H1 (cell line): ENCODE measurements around the gene FBXL5. TPM values are rescaled to one million over a fixed set of nuclear protein-coding genes. Genes with fewer than 3 reads are reported as not detected.

ENCODE experiments used
- CTCF ChIA-PET: fragments of 300-600 bp; sonication (Branson Sonifier 250); formaldehyde crosslinking; loops from one replicate; lab custom pipeline; 2021; ENCODE audit not compliant: partially characterized antibody; lab: Charles Lee
- POLR2A ChIA-PET: fragments of 300-600 bp; sonication (Branson Sonifier 250); formaldehyde crosslinking; loops from one replicate; lab custom pipeline; 2021; ENCODE audit warnings: inconsistent platforms; ENCODE audit not compliant: partially characterized antibody; lab: Charles Lee
- DNase-seq, 2 experiments: peaks; one replicate each; pipeline versions ENCODE4 v3.0.0 to v3.0.0-alpha.2; 2010 to 2022; ENCODE audit warnings: low spot score in 2 of 2, low read depth in 1 of 2, mixed read lengths in 1 of 2
- FAIRE-seq: peaks from 2 replicates; lab custom pipeline; 2011; peaks lifted over from hg19 to GRCh38; lab: Jason Lieb, UNC
- H2AFZ ChIP-seq: 2 replicates; pipeline ENCODE4 v1.8.1; 2012; ENCODE audit warnings: low read length, inconsistent platforms
- H2AK5ac ChIP-seq: 2 replicates; pipeline ENCODE4 v1.6.1; 2013; ENCODE audit warnings: low read depth, low read length
- H2BK120ac ChIP-seq: replicated peaks from 2 replicates; pipeline ENCODE3; 2013; ENCODE audit warnings: low read depth, low read length, inconsistent platforms
- H2BK12ac ChIP-seq: 2 replicates; pipeline ENCODE4 v1.6.1; 2013; ENCODE audit warnings: low read depth, low read length
- H2BK15ac ChIP-seq: 2 replicates; pipeline ENCODE4 v1.6.1; 2013; ENCODE audit warnings: low read length
- H2BK20ac ChIP-seq: 2 replicates; pipeline ENCODE4 v1.6.1; 2013; ENCODE audit warnings: low read length
- H2BK5ac ChIP-seq: 2 replicates; pipeline ENCODE4 v1.6.1; 2013; ENCODE audit warnings: low read depth, low read length
- H3K14ac ChIP-seq: 2 replicates; pipeline ENCODE4 v1.6.1; 2013; ENCODE audit warnings: inconsistent platforms; ENCODE audit not compliant: insufficient read length
- H3K18ac ChIP-seq: 2 replicates; pipeline ENCODE4 v1.6.1; 2013; ENCODE audit warnings: low read length; ENCODE audit errors: extremely low read depth
- H3K23ac ChIP-seq: 2 replicates; pipeline ENCODE4 v1.6.1; 2013; ENCODE audit warnings: inconsistent platforms; ENCODE audit not compliant: insufficient read length
- H3K23me2 ChIP-seq: 2 replicates; pipeline ENCODE4 v1.6.1; 2013; ENCODE audit warnings: low read depth, low read length
- H3K27ac ChIP-seq: 2 replicates; pipeline ENCODE4 v1.6.1; 2011; ENCODE audit warnings: low read depth, low read length, inconsistent platforms
- H3K27me3 ChIP-seq, 4 experiments: replicated peaks in 1 of 4; 1 replicate in 1 of 4; 2 replicates in 3 of 4; pipeline versions ENCODE4 v1.6.1 to v1.8.1; 2011 to 2013; ENCODE audit warnings: low read length in 3 of 4, mild to moderate bottlenecking in 3 of 4, inconsistent platforms in 2 of 4, mixed read lengths in 2 of 4, moderate library complexity in 1 of 4; ENCODE audit not compliant: control insufficient read depth in 3 of 4, insufficient read depth in 3 of 4; ENCODE audit errors: extremely low read depth in 1 of 4
- H3K36me3 ChIP-seq, 4 experiments: 2 replicates each; pipeline versions ENCODE4 v1.6.1 to v1.8.1; 2011 to 2013; ENCODE audit warnings: mild to moderate bottlenecking in 4 of 4, low read length in 3 of 4, moderate library complexity in 2 of 4, control low read depth in 1 of 4, inconsistent platforms in 1 of 4; ENCODE audit not compliant: insufficient read depth in 4 of 4, control insufficient read depth in 2 of 4
- H3K4ac ChIP-seq: replicated peaks from 2 replicates; pipeline ENCODE3; 2013; ENCODE audit warnings: low read length, low read depth, mixed read lengths, inconsistent platforms; ENCODE audit not compliant: insufficient read length
- H3K4me1 ChIP-seq, 4 experiments: replicated peaks in 1 of 4; 1 replicate in 1 of 4; 2 replicates in 3 of 4; pipeline versions ENCODE4 v1.6.1 to v1.8.1; 2011 to 2013; ENCODE audit warnings: low read length in 3 of 4, inconsistent platforms in 2 of 4, mixed read lengths in 1 of 4; ENCODE audit not compliant: insufficient read depth in 4 of 4, control insufficient read depth in 3 of 4
- H3K4me2 ChIP-seq, 2 experiments: 2 replicates each; pipeline versions ENCODE4 v1.6.1 to v1.8.1; 2011 to 2013; ENCODE audit warnings: low read depth in 2 of 2, low read length in 2 of 2, control low read depth in 1 of 2, inconsistent platforms in 1 of 2, mild to moderate bottlenecking in 1 of 2; ENCODE audit not compliant: insufficient read depth in 1 of 2
- H3K4me3 ChIP-seq, 4 experiments: fragments of 200-600, 300-600 bp in 1 of 4; sonication (generic), shearing (Covaris generic), sonication (Bioruptor Twin) in 1 of 4; 2 replicates each; pipeline versions ENCODE4 v1.5.1 to v1.8.1; 2011 to 2016; ENCODE audit warnings: low read length in 4 of 4, low read depth in 3 of 4, control low read depth in 2 of 4, inconsistent platforms in 2 of 4, mild to moderate bottlenecking in 2 of 4, mixed read lengths in 1 of 4, moderate library complexity in 1 of 4; ENCODE audit not compliant: insufficient read depth in 2 of 4; ENCODE audit errors: extremely low read depth in 1 of 4
- H3K56ac ChIP-seq: replicated peaks from 2 replicates; pipeline ENCODE3; 2013; ENCODE audit warnings: low read depth, mild to moderate bottlenecking, mixed read lengths, low read length, inconsistent platforms; ENCODE audit not compliant: insufficient read length
- H3K79me1 ChIP-seq: 2 replicates; pipeline ENCODE4 v1.6.1; 2013; ENCODE audit warnings: low read depth, low read length, control low read depth
- H3K79me2 ChIP-seq, 2 experiments: 2 replicates each; pipeline versions ENCODE4 v1.6.1 to v1.8.1; 2012 to 2013; ENCODE audit warnings: low read length in 2 of 2, mild to moderate bottlenecking in 2 of 2, inconsistent platforms in 1 of 2; ENCODE audit not compliant: insufficient read depth in 2 of 2, control insufficient read depth in 1 of 2
- H3K9ac ChIP-seq, 4 experiments: replicated peaks in 1 of 4; 1 replicate in 1 of 4; 2 replicates in 3 of 4; pipeline versions ENCODE4 v1.6.1 to v1.8.1; 2011 to 2013; ENCODE audit warnings: low read depth in 3 of 4, low read length in 3 of 4, control low read depth in 2 of 4, mild to moderate bottlenecking in 2 of 4, moderate library complexity in 2 of 4, inconsistent platforms in 1 of 4; ENCODE audit errors: extremely low read depth in 1 of 4
- H3K9me3 ChIP-seq, 2 experiments: 2 replicates each; pipeline versions ENCODE4 v1.6.1 to v1.8.1; 2012 to 2013; ENCODE audit warnings: mild to moderate bottlenecking in 2 of 2, moderate library complexity in 2 of 2, control low read depth in 1 of 2, inconsistent platforms in 1 of 2, low read depth in 1 of 2, low read length in 1 of 2, mixed read lengths in 1 of 2; ENCODE audit not compliant: insufficient read depth in 2 of 2
- H4K20me1 ChIP-seq, 2 experiments: replicated peaks in 1 of 2; 2 replicates each; pipeline versions ENCODE3 to v1.8.1; 2011 to 2013; ENCODE audit warnings: inconsistent platforms in 2 of 2, low read length in 2 of 2, mild to moderate bottlenecking in 1 of 2; ENCODE audit not compliant: insufficient read depth in 2 of 2, control insufficient read depth in 1 of 2
- H4K5ac ChIP-seq: 2 replicates; pipeline ENCODE4 v1.6.1; 2013; ENCODE audit warnings: low read length, low read depth, mixed read lengths, inconsistent platforms; ENCODE audit not compliant: insufficient read length
- H4K8ac ChIP-seq: 2 replicates; pipeline ENCODE4 v1.8.0; 2013; ENCODE audit warnings: mild to moderate bottlenecking, moderate library complexity, low read length, inconsistent platforms; ENCODE audit not compliant: insufficient read depth; ENCODE audit errors: extremely low read depth
- H4K91ac ChIP-seq: replicated peaks from 2 replicates; pipeline ENCODE3; 2013; ENCODE audit warnings: low read length, mixed read lengths, inconsistent platforms; ENCODE audit not compliant: insufficient read length
- BCL11A ChIP-seq, 2 experiments: IDR thresholded peaks; one replicate each; pipeline ENCODE4 v1.6.1; 2011; ENCODE audit warnings: low read depth in 2 of 2, low read length in 2 of 2, mild to moderate bottlenecking in 2 of 2
- EP300 ChIP-seq, 2 experiments: IDR thresholded peaks; 1 replicate in 1 of 2; 2 replicates in 1 of 2; pipeline ENCODE4 v1.6.1; 2011 to 2012; ENCODE audit warnings: low read depth in 2 of 2, low read length in 2 of 2, mild to moderate bottlenecking in 2 of 2, borderline replicate concordance in 1 of 2, inconsistent platforms in 1 of 2, moderate library complexity in 1 of 2
- PHF8 ChIP-seq: fragments of 200-600 bp; sonication (generic); conservative IDR thresholded peaks from 2 replicates; pipeline ENCODE4 v1.7.1; 2012; ENCODE audit warnings: low read depth, mild to moderate bottlenecking, inconsistent platforms, low read length, moderate library complexity
- SP4 ChIP-seq: IDR thresholded peaks from 2 replicates; pipeline ENCODE4 v1.6.1; 2012; ENCODE audit warnings: low read length, inconsistent platforms
- TBP ChIP-seq: IDR thresholded peaks from 2 replicates; pipeline ENCODE4 v1.6.1; 2011; ENCODE audit warnings: low read depth, low read length, improper control_type of control experiment
- WGBS, 2 experiments: shearing (Covaris generic) in 1 of 2; methylation state at CpG; one replicate each; pipeline versions ENCODE4 v1.1.6 to v1.1.7; 2013 to 2015; ENCODE audit warnings: low lambda C conversion rate in 2 of 2, mixed read lengths in 2 of 2, inconsistent platforms in 1 of 2, low coverage in 1 of 2, missing lambda C conversion rate in 1 of 2; ENCODE audit not compliant: insufficient replicate concordance in 2 of 2, insufficient coverage in 1 of 2, insufficient read length in 1 of 2; ENCODE audit errors: extremely low coverage in 1 of 2, missing lambda C conversion rate in 1 of 2; 5-methylcytosine and 5-hydroxymethylcytosine counted together
- polyA plus RNA-seq, 7 experiments: library from polyadenylated mRNA; depleted of rRNA in 3 of 7; stranded (reverse) in 5 of 7; unstranded in 2 of 7; fragments of >200 nt in 5 of 7; fragments of 200-250 nt in 2 of 7; gene quantifications; 1 replicate in 5 of 7; 2 replicates in 1 of 7; 4 replicates in 1 of 7; pipeline versions ENCODE4 v1.2.1 to v1.2.3, GENCODE V29; 2011 to 2013; ENCODE audit warnings: missing spikeins in 2 of 7, mixed read lengths in 2 of 7
- total RNA-seq: library from RNA; stranded (reverse); fragmentation: NEBNext Ultra II Directional; extraction: Animal tissue kit (Norgen Biotek cat#: 25700); gene quantifications from 2 replicates; pipeline ENCODE4 v1.2.1, GENCODE V29; 2021
- TF ChIP-seq, protein P1 (sequence below): IDR thresholded peaks from 2 replicates; pipeline ENCODE4 v1.6.1; 2012; ENCODE audit warnings: inconsistent platforms

The FBXL5 gene
- total and polyA plus RNA-seq, 2 of the 8 experiments (the other 6 are each of a cell fraction or from before 2014, with no cell fraction given) = 34.6 to 62.7 TPM

DNA sequence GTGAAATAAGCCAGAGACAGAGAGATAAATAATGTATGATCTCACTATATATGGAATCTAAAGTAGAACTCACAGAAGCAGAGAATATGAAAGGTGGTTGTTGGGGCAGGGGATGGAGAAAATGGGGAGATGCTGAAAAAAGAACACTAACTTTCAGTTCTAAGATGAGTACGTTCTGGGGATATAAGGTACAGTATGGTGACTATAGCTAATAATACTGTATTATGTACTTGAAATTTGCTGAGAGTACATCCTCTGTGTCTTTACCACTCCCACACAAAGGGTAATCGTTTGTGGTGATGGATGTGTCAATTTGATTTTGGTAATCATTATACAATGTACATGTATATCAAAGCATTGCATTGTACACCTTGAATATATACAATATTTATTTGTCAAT, 6.6 kb downstream of the FBXL5 start:
- H4K20me1 ChIP-seq = peaks cover 0 to 2% of the 10 kb centered on the region in 2 experiments
- no peak overlapping the region for H2BK15ac ChIP-seq
- POLR2A ChIA-PET = no interaction called here

More for the DNA sequence above, 6.6 kb downstream of the FBXL5 start:
- no peak for TF ChIP-seq SP4
- TF ChIP-seq, protein P1, sequence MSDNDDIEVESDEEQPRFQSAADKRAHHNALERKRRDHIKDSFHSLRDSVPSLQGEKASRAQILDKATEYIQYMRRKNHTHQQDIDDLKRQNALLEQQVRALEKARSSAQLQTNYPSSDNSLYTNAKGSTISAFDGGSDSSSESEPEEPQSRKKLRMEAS = no peak
- TF ChIP-seq EP300 (IDR thresholded peaks at IDR 0.05; ENCODE audit: borderline replicate concordance in 1 of 2, low read depth in 2 of 2, low read length in 2 of 2) = no peak
- TF ChIP-seq BCL11A (IDR thresholded peaks at IDR 0.05; ENCODE audit: low read depth in 2 of 2, low read length in 2 of 2) = no peak
- TF ChIP-seq TBP = no peak
- no peak for TF ChIP-seq PHF8
- Histone ChIP-seq H3K79me2 (peaks cover 6 to 93% of the 10 kb centered on the region in 2 experiments; a peak in 3 of 4 replicates), H3K23ac (no peak overlapping the region), H2BK20ac (no peak overlapping the region), H2BK5ac (no peak overlapping the region), H4K91ac (no peak overlapping the region), H2AK5ac (no peak overlapping the region), H3K27me3 (no peaks in the 10 kb centered on the region), H4K8ac (no peak overlapping the region), H3K56ac (no peak overlapping the region), H2AFZ (no peak overlapping the region), H3K14ac (no peak overlapping the region), H3K4ac (no peak overlapping the region), H3K79me1 (no peaks in the 10 kb centered on the region; the same call in 1 of the 2 replicates), H3K9me3 (no peaks in the 10 kb centered on the region), H3K4me1 (peaks cover 0 to 5% (median 0%) of the 10 kb centered on the region in 4 experiments; a peak in 1 of 7 replicates), H4K5ac (no peak overlapping the region), H3K9ac (no peak overlapping the region), H2BK120ac (no peak overlapping the region), H2BK12ac (no peak overlapping the region), H3K18ac (no peak overlapping the region), H3K4me2 (no peak overlapping the region), H3K36me3 (no peaks in the 10 kb centered on the region), H3K23me2 (no peaks in the 10 kb centered on the region), H3K27ac (no peak overlapping the region), H3K4me3 (no peak overlapping the region)
- FAIRE-seq (no peak), DNase-seq (no peak)
- WGBS, 2 experiments = 89% methylated on average over 2 of the region's 2 CpGs; no CpG with 5 or more reads in 1 of the 2 experiments
- CTCF ChIA-PET = interaction anchor here (1.0 to 1.8 kb wide), 4 partner anchors 12 to 169 kb away, joined by 3 to 9 read pairs (median 6); no protein-coding TSS in a partner anchor
